Natural killer cell (primary cell): ENCODE measurements around the gene AFAP1. TPM values are rescaled to one million over a fixed set of nuclear protein-coding genes. Genes with fewer than 3 reads are reported as not detected.

Experiments used
- ATAC-seq, 3 donors: fragments of 150-1000 bp in 2 of 3; fragments of 200-7000 bp in 1 of 3; cut with Tn5 transposase; 1 replicate in 1 of 3; 2 replicates in 2 of 3; pipeline ENCODE4 v1.10.0; 2021; ENCODE audit warnings: mild to moderate bottlenecking in 2 of 3, moderate library complexity in 2 of 3
- DNase-seq, 2 donors: peaks; one replicate each; pipeline versions ENCODE4 v3.0.0 to v3.0.0-alpha.2; 2013 to 2021; ENCODE audit warnings: mixed read lengths in 1 of 2
- H3K27ac ChIP-seq: one replicate; pipeline ENCODE4 v1.5.1; 2013; ENCODE audit warnings: mild to moderate bottlenecking, low read length
- H3K27me3 ChIP-seq: one replicate; pipeline ENCODE4 v1.6.1; 2013; ENCODE audit warnings: low read length; ENCODE audit not compliant: control insufficient read depth, insufficient read depth
- H3K36me3 ChIP-seq: one replicate; pipeline ENCODE4 v1.6.1; 2013; ENCODE audit warnings: low read length; ENCODE audit not compliant: control insufficient read depth, insufficient read depth
- H3K4me1 ChIP-seq: one replicate; pipeline ENCODE4 v1.6.1; 2013; ENCODE audit warnings: low read length; ENCODE audit not compliant: control insufficient read depth, insufficient read depth
- H3K4me3 ChIP-seq: one replicate; pipeline ENCODE4 v1.5.1; 2013; ENCODE audit warnings: low read length
- H3K9me3 ChIP-seq: one replicate; pipeline ENCODE4 v1.6.1; 2013; ENCODE audit warnings: low read length; ENCODE audit not compliant: control insufficient read depth, insufficient read depth
- H3K27ac Mint-ChIP-seq, 2 donors: one replicate each; pipeline ENCODE4 v1.8.0; 2022; ENCODE audit warnings: mild to moderate bottlenecking in 2 of 2, mixed read lengths in 2 of 2, moderate library complexity in 1 of 2
- H3K27me3 Mint-ChIP-seq, 2 donors: one replicate each; pipeline ENCODE4 v1.8.0; 2022; ENCODE audit warnings: low read depth in 2 of 2, mixed read lengths in 2 of 2
- H3K36me3 Mint-ChIP-seq: one replicate; pipeline ENCODE4 v1.8.0; 2022; ENCODE audit warnings: mixed read lengths
- H3K4me1 Mint-ChIP-seq, 2 donors: one replicate each; pipeline ENCODE4 v1.8.0; 2022; ENCODE audit warnings: mixed read lengths in 2 of 2
- H3K4me3 Mint-ChIP-seq: one replicate; pipeline ENCODE4 v1.8.0; 2022; ENCODE audit warnings: mild to moderate bottlenecking, moderate library complexity, mixed read lengths
- H3K9me3 Mint-ChIP-seq, 2 donors: one replicate each; pipeline ENCODE4 v1.8.0; 2022; ENCODE audit warnings: mixed read lengths in 2 of 2
- CTCF ChIP-seq: fragments of 200-600 bp; IDR thresholded peaks from one replicate; pipeline ENCODE4 v1.8.0; 2022; ENCODE audit warnings: antibody characterized with exemption
- WGBS: methylation state at CpG from one replicate; pipeline ENCODE4 v1.1.7; 2013; ENCODE audit warnings: missing lambda C conversion rate; ENCODE audit not compliant: insufficient coverage; 5-methylcytosine and 5-hydroxymethylcytosine counted together
- intact Hi-C: fragments of 100-400 bp; cut with micrococcal nuclease; formaldehyde crosslinking; loops from one replicate; pipeline ENCODE4 v1.14.2; 2022
- total RNA-seq, 4 donors: library from RNA; stranded (reverse); fragments of 120-200 nt in 1 of 4; gene quantifications; one replicate each; pipeline versions ENCODE4 v1.2.3 to v1.2.4, GENCODE V29; 2013 to 2022

The AFAP1 gene
- total RNA-seq, 3 donors from 2014 or later (not counting 1 experiment from before 2014, with no cell fraction given), result 4.9 to 12.5 (median 9.5) TPM

- H3K9me3 Mint-ChIP-seq, result no peaks in the 10 kb centered on the region
Observed at GRCh38 chr4:7823416-7823824, 116.2 kb downstream of the AFAP1 start.

GRCh38 chr4:7822877-7823276, 116.8 kb downstream of the AFAP1 start:
- no peaks in the 10 kb centered on the region for H3K9me3 ChIP-seq
- intact Hi-C loops, result no loop called here
- TF ChIP-seq CTCF, result no peak
- peaks cover 9% of the 10 kb centered on the region for H3K4me1 ChIP-seq
- no peaks in the 10 kb centered on the region for H3K36me3 ChIP-seq
- Mint-ChIP-seq H3K27ac (no peak overlapping the region), H3K27me3 (peaks cover 2 to 28% of the 10 kb centered on the region in 2 donors), H3K36me3 (no peaks in the 10 kb centered on the region), H3K4me3 (no peak overlapping the region), H3K9me3 (no peaks in the 10 kb centered on the region), H3K4me1 (peaks cover 13 to 18% of the 10 kb centered on the region in 2 donors)
- no peaks in the 10 kb centered on the region for H3K27me3 ChIP-seq
- no peak for ATAC-seq
- no peak overlapping the region for H3K27ac ChIP-seq
- H3K4me3 ChIP-seq, result no peak overlapping the region
- WGBS, result 95% methylated on average over 4 of the region's 4 CpGs
- DNase-seq, result no peak

More at GRCh38 chr4:7823416-7823824, 116.2 kb downstream of the AFAP1 start:
- WGBS, result 87% methylated on average over 9 of the region's 9 CpGs
- Mint-ChIP-seq H3K36me3 (no peaks in the 10 kb centered on the region), H3K4me1 (peaks cover 18 to 23% of the 10 kb centered on the region in 2 donors), H3K4me3 (no peak overlapping the region), H3K27me3 (peaks cover 2 to 28% of the 10 kb centered on the region in 2 donors), H3K27ac (no peak overlapping the region)
- Histone ChIP-seq H3K4me3 (no peak overlapping the region), H3K27me3 (no peaks in the 10 kb centered on the region), H3K27ac (no peak overlapping the region), H3K4me1 (peaks cover 15% of the 10 kb centered on the region), H3K9me3 (no peaks in the 10 kb centered on the region), H3K36me3 (no peaks in the 10 kb centered on the region)
- no peak for TF ChIP-seq CTCF
- intact Hi-C loops, result no loop called here
- no peak for ATAC-seq
- no peak for DNase-seq

- DNase-seq (no peak), ATAC-seq (no peak)
- no peaks in the 10 kb centered on the region for H3K36me3 ChIP-seq
- intact Hi-C loops, result no loop called here
- no peak overlapping the region for H3K4me3 Mint-ChIP-seq
- no peak overlapping the region for H3K27ac Mint-ChIP-seq
- H3K27ac ChIP-seq, result no peak overlapping the region
- peaks cover 6 to 10% of the 10 kb centered on the region in 2 donors for H3K4me1 Mint-ChIP-seq
- WGBS, result 65% methylated on average over 5 of the region's 6 CpGs
- no peaks in the 10 kb centered on the region for H3K27me3 ChIP-seq
- no peaks in the 10 kb centered on the region for H3K36me3 Mint-ChIP-seq
- peaks cover 2 to 28% of the 10 kb centered on the region in 2 donors for H3K27me3 Mint-ChIP-seq
- H3K9me3 ChIP-seq, result no peaks in the 10 kb centered on the region
- TF ChIP-seq CTCF, result no peak
- H3K4me1 ChIP-seq, result peaks cover 2% of the 10 kb centered on the region
- no peak overlapping the region for H3K4me3 ChIP-seq
- no peaks in the 10 kb centered on the region for H3K9me3 Mint-ChIP-seq
Observed at GRCh38 chr4:7822137-7822505, 117.5 kb downstream of the AFAP1 start.
